Hepatocyte (in vitro differentiated cells): ENCODE results near the gene SIK3.

Experiments
- EZH2 ChIP-seq: fragments of 200-600 bp; sonication (generic); IDR thresholded peaks from 2 replicates; pipeline ENCODE4 v1.6.1; 2016; ENCODE audit warnings: antibody characterized with exemption, mild to moderate bottlenecking, borderline replicate concordance
- EZH2phosphoT487 ChIP-seq: fragments of 200-600 bp; sonication (generic); IDR thresholded peaks from one replicate; pipeline ENCODE4 v1.6.1; 2018; ENCODE audit warnings: antibody characterized with exemption, mild to moderate bottlenecking, low read depth, moderate library complexity; ENCODE audit not compliant: unreplicated experiment, severe bottlenecking
- TF ChIP-seq, protein P1 (sequence below): fragments of 200-600 bp; sonication (generic); IDR thresholded peaks from 2 replicates; pipeline ENCODE4 v1.5.1; 2016; ENCODE audit warnings: antibody characterized with exemption, mild to moderate bottlenecking; ENCODE audit not compliant: poor library complexity

DNA sequence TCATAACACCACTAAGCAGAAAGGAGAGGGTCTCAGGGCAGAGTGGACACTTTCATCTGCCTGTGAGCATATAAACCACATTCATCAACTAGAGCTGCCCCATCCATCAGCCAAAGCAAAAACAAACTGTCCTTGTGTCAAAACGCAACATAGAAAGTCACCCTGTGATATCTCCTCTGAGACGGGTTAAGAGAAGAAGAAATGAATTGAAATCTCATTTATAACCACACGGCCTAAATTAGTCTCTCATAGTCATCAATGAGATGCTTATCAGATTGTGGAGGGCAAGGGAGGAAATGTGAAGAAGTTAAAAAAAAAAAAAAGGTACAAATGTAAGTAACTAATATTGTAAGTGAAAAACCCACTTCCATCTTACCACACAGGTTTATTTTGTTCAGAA lies 75.7 kb downstream of the SIK3 start:
- TF ChIP-seq, protein P1, sequence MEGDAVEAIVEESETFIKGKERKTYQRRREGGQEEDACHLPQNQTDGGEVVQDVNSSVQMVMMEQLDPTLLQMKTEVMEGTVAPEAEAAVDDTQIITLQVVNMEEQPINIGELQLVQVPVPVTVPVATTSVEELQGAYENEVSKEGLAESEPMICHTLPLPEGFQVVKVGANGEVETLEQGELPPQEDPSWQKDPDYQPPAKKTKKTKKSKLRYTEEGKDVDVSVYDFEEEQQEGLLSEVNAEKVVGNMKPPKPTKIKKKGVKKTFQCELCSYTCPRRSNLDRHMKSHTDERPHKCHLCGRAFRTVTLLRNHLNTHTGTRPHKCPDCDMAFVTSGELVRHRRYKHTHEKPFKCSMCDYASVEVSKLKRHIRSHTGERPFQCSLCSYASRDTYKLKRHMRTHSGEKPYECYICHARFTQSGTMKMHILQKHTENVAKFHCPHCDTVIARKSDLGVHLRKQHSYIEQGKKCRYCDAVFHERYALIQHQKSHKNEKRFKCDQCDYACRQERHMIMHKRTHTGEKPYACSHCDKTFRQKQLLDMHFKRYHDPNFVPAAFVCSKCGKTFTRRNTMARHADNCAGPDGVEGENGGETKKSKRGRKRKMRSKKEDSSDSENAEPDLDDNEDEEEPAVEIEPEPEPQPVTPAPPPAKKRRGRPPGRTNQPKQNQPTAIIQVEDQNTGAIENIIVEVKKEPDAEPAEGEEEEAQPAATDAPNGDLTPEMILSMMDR: no peak
- TF ChIP-seq EZH2 (no peak), EZH2phosphoT487 (no peak)
